DOHH2 (cell line): ENCODE measurements around the gene GPC6.

Source experiments
- EZH2phosphoT487 ChIP-seq: fragments of 200-600 bp; sonication (generic); IDR thresholded peaks from 2 replicates; pipeline ENCODE4 v1.6.1; 2017; ENCODE audit warnings: borderline replicate concordance, mild to moderate bottlenecking, antibody characterized with exemption, low read length, moderate library complexity, mixed read lengths
- TF ChIP-seq, protein P1 (sequence below): fragments of 200-600 bp; sonication (generic); IDR thresholded peaks from one replicate; pipeline ENCODE4 v1.5.1; 2014; ENCODE audit warnings: antibody characterized with exemption, mild to moderate bottlenecking, low read depth, low read length; ENCODE audit not compliant: poor library complexity, severe bottlenecking

- TF ChIP-seq, protein P1, sequence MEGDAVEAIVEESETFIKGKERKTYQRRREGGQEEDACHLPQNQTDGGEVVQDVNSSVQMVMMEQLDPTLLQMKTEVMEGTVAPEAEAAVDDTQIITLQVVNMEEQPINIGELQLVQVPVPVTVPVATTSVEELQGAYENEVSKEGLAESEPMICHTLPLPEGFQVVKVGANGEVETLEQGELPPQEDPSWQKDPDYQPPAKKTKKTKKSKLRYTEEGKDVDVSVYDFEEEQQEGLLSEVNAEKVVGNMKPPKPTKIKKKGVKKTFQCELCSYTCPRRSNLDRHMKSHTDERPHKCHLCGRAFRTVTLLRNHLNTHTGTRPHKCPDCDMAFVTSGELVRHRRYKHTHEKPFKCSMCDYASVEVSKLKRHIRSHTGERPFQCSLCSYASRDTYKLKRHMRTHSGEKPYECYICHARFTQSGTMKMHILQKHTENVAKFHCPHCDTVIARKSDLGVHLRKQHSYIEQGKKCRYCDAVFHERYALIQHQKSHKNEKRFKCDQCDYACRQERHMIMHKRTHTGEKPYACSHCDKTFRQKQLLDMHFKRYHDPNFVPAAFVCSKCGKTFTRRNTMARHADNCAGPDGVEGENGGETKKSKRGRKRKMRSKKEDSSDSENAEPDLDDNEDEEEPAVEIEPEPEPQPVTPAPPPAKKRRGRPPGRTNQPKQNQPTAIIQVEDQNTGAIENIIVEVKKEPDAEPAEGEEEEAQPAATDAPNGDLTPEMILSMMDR = no peak
- no peak for TF ChIP-seq EZH2phosphoT487
These were observed 931.2 kb downstream of the GPC6 start for GRCh38 chr13:94157705-94158218.
